Activated CD8-positive, alpha-beta memory T cell treated with anti-CD3 and anti-CD28 coated beads for 1 hour (primary cell): ENCODE data around the gene ELK3.

Experiments
- DNase-seq, 2 donors: peaks; one replicate each; pipeline ENCODE4 v3.0.0-alpha.2; 2020; ENCODE audit warnings: low read depth in 1 of 2; ENCODE audit errors: extremely low read depth in 1 of 2

The ELK3 gene

DNA sequence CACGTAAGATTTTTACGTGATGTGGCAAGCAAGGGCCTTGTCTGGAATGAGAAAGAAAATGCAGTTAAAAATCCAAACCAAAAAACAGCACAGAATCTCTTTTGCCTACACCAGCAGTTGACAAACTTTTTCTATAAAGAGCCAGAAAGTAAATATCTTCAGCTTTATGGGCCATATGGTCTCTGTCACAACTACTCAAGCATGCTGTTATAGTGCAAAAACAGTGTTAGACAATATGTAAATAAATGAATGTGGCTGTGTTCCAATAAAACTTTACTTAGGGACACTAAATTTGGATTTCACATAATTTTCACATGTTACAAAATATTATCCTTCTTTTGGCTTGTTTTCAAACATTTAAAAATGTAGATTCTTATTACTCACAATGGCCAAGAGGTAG lies 6.2 kb upstream of the ELK3 start:
- DNase-seq: no peak

DNA sequence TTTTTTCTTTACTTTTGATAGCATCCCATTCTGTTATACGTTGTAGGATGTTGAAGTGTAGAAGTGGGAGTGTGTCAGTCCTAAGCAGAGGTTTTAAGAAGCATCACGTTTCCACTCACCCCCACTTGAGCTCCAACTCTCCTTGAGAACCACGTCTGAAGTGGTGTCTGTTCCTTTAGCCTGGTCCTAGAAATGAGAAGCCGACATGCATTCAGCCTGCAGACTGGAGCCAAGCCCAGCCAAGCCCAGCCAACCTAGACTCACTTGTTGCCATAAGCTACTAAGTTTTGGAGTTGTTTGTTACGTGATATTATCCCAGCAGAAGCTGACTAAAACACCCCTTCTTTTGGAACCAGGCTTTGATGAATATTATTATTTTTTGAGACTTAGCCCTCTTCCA lies 4.4 kb upstream of the ELK3 start:
- no peak for DNase-seq

DNA sequence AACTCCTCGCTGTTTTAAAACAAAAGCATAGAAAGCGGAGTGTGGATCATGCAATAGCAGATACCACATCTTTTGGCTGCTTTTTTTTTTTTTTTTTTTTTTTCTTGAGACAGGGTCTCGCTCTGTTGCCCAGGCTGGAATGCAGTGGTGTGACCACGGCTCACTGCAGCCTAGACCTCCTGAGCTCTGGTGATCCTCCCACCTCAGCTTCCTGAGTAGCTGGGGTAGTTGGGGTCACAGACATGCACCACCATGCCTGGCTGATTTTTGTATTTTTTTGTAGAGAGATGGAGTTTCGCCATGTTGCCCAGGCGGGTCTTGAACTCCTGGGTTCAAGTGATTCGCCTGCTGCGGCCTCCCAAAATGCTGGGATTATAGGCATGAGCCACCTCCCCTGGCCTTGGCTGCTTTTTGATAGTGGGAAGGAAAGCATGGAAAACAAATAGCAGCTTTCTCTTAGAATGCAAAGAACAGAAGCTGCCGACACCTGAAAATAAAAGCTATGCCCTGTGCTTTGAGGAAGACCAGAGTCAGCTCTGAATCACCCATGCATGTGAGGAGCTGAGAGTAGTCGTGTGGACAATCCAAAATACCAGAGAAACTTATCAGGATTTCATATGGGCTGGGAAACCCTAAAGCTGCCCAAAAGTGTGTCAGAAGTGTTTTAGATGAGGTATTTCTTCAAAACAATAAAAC lies 3.6 kb upstream of the ELK3 start:
- no peak for DNase-seq

DNA sequence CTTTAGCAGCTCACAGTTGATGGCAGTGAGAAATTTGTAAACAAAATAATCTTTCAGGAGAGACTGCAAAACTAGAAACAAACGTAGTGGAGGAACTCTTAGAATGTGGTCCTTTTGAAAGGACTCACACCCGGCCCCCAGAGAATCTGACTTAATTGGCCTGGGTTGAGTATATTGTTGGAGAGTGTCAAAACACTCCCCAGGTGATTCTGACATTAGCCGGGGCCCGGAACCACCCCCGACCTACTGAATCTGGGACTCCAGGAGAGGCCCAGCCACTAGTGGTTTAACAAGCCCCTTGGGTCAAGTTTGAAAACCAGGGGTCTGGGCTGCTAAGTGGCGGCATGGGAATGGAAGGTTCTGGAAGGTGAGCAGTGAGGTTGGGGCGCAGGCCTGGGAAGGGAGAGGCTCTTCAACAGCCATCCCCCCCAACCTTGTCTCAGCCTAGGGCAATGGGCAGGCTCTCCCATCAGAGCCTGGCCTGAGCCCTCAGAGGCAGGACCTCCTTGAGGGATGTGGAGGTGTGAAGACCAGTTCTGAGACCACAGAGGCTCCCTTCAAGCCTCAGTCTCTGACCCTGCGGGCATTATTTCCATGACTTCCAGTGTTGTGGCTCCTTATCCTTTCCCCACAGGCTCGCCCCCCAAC lies 1.1 kb upstream of the ELK3 start:
- DNase-seq: no peak

DNA sequence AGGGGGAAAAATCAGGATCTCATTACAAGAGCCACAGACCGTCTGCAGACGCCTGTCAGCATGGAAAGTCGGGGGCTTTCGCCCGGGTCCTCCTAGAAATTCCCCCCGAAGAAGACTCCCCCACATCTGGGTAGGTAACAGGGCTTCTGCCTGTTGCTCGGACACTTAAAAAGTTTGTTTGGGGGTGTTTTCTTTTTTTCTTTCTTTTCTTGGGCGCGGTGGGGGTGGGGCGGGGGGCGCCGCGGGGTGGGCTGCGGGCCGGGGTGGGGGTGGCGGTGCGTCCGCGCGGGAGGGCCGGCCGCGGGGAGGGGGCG lies 358 bp downstream of the ELK3 start:
- DNase-seq: no peak

DNA sequence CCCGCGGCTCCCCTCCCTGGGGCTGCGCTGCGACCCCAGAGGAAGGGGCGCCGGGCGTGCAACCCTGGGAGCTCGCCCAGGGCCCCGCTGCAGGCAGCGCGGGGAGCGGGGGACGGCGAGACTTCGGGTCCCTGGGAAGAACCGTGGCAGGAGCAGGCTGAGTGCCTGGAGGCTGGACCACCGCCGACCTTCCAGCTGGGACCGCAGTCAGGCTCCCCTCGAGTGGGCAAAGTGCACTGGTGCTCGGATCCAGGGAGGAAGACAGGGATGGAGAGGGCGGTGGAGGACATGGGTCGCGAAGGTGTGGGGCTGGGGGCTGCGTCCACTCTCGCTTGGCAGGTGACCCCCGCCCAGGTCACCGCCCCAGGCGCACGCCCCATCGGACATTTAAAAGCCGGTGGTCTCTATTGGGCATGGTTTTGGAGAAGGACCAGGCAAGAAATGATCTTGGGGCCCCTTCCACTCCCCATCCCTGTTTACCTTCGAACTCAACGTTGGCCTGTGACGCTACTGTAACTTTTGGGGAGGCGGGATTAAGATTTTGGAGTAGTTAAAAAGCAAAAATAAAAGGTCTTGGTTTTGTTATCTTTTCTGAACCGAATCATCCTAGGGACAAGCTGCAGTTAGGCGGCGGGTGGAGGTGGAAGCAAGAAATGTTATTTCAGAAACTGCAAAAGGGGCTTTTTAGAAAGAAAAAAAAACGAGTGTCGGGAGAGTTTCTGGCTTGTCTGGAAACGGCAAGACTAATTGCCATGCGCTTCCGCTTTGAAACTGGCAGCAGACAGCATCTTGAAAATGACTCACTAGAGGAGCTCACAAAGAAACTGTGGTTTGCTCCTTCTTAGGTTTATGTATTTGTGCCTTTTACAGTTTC lies 1.0 kb downstream of the ELK3 start:
- peak; percentile 35 to 62 for DNase-seq

DNA sequence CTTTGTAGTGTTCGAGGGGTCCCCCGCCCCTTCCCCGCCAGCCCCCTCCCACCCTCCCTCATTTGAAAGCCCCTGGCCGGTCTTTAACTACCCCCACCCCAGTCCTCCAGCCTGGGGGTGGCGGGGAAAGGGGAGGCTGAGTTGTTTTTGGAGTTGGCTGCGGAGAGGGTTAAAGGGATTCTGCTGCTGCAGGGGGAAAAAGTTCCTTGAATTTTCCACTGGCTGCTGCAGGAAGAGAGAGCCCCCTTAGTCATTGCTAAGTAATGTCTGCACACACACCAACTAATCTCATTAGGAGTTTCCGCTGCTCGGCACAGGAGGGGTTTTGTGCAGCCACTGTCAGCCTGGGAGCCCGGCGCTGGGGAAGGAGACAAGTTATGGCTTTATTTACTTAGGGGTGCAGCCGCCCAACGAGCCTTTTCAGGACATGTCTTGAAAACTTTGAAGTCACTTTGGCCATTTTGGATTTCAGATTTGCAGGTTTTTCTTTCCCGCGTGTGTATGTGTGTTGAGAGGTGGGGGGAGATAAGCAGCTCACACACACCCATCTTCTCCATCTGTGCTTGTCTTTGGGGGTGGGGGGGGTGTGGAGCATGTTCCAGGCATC lies 1.8 kb downstream of the ELK3 start:
- peak in 1 of 2 donors; percentile 40 for DNase-seq

DNA sequence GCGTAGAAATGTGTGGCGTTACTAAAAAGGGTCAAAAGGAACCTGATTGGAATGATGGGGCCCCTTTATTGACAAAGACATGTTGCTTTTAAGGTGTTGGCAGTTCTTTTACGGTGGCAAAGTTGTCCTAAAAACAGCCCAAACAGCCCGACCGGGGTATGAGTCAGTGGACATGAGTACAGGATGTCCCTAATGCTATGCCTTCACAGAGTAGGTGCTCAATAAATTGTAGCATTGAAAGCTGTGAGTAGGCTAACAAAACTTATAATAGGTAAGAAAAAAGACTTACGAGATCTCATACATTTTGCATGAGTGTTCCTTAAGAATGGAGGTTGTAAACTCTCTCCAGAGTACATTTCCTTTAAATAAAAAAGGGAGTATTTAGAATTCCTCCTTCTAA lies 2.6 kb downstream of the ELK3 start:
- DNase-seq: no peak

DNA sequence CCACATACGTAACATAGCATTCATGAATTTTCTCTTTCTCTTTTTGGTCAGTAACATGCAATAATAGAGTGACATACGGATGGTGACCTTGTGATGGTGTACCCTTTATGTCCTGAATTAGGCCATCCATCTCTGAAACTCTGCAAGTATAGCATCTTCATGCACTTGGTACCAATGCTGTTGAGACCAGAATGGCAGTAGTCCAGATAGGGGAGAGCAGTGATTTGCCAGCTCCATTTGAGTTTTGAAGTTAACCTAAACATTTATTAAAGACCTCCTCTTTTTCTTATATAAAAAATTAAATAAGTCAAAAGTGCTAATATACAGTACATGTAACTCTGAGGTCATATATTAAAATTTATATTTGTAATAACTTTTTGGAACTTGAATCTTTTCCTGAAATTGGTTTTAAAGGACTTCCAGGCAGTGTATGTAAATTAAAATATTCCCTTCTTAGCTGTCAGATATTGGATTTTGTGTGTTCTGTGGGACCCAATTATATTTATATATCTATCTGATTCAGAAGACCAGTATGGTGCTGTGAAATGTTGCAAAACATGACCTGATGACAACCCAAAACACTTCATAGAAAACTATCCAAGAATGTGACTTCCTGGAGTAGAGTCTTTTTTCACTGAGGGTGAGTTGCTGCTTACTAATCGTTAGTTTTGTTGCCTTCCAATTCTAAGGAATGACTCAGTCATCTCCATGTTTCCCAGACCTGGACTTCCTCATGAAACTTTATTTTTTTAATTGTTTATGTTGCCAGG lies 3.5 kb downstream of the ELK3 start:
- no peak for DNase-seq

DNA sequence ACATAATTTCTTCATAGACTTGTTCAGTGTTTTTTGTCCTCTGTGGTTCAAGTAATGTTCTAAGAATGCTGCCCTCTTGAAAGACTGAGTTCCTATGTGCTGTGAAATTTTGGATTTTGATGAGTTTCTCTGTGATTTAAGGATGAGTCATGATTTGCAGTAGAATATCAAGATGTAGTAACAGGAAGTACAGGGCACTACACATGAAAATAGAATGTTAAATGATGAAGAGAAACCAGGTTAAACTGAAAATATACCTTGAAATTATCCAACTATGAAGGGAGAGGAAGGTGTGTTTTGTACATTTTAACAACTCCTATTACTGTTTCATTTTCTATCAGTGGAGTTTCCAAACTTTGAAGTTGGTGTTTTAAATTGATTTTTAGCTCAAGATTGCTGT lies 4.8 kb downstream of the ELK3 start:
- no peak for DNase-seq

DNA sequence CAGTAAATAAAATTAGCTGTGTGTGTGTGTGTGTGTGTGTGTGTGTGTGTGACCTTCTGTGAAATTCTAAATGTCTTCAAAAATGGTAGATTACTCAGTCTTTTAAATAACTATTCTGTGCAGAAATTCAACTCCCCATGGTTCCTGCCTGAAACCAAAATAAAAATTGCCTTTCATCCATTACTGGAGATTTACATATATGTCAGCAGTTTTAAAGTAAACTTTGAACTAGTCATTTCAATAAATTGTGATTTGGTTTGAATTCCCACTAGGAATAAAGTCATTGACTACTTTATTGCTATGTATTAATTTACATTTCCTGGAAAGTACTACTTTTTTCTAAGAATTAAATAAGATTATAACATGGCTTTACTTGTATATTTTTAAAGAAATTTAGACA lies 5.3 kb downstream of the ELK3 start:
- no peak for DNase-seq

DNA sequence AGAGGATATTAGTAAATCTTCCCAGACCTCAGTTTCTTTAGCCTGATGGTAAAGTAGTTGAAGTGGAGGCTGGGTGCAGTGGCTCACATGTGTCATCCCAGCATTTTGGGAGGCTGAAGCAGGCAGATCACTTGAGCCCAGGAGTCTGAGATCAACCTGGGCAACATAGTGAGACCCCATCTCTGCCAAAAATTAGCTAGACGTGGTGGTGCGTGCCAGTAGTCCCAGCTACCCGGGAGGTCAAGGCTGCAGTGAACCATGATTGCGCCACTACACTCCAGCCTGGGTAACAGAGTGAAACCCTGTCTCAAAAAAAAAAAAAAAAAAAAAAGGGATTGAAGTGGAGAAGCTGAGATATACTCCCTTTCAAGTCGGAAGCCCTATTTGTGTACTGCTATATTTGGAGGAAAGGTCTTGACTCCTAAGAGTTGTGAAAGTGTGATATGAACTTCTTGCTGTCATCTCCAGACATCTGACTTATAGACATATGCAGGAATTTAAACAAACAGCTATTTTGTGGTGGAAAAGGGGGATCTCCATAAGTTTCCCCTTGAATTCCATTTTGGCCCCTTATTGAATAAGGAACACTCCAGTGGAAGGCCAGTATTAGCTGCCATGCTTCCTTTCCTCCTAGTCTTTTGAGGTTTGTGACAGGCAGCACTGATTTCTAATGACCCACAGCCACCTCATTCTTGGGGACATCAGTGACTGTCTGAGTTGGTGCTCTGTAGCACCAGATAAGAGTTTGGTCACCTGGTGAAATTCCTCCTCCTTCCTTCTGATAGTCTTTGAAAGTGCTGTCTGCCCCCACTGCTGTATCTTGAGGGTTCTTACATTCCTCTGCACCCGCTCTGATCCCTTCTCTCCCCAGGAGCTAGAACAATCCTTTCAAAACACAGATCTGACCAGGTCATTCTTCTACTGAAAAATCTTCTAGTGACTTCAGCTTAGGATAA lies 7.4 kb downstream of the ELK3 start:
- no peak for DNase-seq

DNA sequence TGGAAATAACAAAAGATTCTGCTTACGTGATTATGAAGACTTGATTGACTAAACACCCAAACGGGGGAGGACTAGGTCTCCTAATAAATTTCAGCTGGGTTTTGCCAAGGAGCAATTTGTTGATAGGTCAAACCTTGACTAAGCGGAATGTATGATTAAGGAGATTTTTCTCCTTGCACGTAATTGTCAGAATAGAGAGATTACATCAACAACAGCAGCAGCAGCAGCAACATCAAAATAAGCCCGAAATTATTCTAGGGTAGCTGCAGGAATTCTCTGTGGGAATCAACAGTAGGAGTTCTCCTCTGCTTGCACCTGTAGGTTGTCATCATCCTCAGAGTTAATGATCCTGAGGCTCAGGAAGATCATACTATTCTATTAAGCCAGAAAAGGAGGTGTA lies 10.2 kb downstream of the ELK3 start:
- DNase-seq: no peak

DNA sequence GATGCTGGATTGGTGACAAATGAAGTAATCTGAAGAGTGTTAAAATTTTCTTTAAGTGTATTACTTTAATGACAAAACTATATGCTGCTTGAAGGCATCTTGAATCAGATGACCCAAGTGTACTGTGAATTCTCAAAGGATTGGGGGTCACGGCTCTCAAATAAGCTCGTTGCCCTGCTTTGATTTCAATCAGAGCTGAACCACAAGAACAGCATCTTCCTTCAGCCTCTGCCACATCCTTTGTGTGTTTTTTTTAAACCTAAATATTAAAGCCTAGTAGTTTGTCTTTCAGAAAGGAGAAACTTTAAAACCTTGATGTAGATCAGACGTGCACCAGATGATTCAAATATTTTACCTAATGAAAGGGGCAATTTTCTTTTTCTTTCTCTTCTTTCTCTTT lies 11.7 kb downstream of the ELK3 start:
- DNase-seq: no peak

DNA sequence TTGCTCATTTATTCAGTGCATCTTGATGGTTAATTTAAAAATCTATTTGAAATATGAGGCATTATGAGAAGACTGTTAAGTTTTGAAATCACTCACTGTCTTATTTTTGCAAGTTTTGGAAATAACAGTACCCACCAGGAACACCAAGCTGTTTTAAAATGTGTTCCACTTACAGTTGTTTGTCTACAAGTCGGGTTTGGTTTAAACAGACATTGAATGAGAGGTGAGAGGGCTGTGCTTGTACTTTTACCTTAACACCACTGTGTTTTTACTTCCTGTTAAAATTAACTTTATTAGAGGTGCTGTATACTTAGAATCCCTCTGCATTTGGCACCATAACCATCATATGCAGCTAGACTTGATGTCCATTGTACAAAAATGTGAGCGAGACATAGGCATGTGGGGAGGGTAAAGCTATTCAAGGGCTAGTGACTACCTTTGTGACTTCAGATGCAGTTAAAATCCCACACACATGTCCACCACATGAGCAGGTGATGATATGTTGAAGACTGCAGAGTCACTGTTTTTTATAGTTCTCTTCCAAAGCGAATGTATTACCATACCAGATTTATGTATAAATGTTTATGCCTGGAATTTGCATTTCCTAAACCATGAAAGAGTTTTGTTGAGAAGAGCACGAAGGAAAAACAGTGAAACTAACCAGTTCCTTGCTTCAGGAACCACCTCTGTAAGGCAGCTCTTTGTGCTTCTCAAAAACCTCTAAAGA lies 12.9 kb downstream of the ELK3 start:
- DNase-seq: no peak

DNA sequence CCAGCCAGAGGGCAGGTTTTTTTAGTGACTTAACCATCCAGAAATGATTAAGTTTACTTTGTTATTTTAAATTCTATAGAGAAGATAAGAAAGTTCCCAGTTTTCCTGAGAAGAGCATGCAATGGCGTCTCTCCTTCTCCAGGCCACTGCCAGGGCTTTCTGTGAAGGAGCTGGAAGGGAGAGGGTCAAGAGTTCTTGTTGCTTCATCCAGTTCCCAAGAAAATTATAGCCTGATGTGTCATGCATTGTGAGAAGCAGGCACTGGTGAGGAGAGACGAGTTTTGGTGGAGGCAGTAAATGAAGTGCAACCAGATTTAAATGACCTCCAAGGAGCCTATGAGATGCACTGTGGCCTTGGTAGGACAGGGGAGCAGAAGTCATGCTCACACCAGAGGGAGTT lies 14.2 kb downstream of the ELK3 start:
- DNase-seq: no peak

DNA sequence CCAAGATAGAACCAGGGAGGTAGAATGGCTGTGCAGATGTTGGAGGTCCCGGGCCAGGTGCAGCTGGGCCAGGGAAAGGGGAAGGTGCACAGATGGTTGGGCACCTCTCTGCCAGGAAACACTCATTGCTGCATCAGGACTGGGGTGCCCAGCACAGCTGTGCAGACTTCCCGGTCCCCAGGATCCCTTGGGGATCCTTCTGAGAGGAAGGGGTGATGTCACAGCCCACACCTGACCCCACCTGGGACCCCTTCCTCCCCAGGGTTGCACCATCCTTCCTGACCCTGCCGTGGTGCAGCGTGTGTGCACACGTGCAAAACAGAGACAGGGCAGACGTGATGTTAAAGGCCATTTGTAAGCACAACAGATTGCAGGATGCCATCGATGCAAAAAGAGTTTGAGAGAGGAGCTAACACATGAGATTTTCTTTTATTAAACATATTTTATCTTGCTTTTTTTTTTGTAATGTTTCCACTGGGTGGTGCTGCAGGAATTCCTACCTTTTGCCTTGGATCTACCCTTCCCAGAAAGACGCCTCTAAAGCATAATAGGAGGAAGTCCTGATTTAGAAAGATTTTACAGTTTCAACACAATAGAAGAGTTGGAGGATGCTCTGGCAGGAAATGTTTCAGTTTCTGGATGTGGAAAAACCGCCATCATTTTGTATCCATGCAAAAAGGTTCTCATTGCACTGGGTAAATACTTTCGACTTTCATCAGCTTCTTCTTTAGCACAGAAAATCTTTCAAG lies 14.8 kb downstream of the ELK3 start:
- no peak for DNase-seq

DNA sequence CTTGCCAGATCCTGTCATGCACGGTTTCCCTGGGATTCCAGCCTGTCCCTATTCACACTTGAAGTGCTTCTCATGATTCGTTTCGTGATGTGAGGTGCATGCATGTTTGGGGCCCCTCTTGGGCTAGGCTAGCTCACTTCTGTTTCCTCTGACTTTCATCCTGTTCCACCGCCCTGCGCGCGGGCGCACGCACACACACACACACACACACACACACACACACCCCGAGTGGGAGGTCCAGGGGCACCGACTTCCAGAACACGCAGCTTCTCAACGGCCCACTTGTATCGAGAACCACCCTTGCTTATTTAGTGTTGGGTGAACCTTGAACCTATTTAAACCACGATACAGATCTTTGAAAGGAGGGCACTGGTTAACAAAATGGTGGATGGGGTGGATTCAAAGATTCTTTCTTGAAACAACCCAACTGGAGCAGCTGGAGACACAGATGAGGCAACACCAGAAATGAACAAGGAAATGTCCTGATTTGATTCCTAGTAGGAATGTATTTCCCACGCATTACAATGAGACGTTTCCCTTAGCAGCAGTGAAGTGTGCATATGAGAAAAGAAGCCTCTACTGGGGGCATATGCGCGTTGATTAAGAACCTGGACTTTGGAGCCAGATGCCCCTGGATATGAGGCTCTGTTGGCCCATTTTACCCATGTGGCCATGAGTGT lies 16.3 kb downstream of the ELK3 start:
- DNase-seq: no peak
